Astrocyte (in vitro differentiated cells and primary cell): ENCODE results near the gene APBB2.

Experiments used
- CTCF ChIP-seq: IDR thresholded peaks from 2 replicates; pipeline ENCODE4 v1.5.1; 2011; ENCODE audit warnings: low read depth, mild to moderate bottlenecking, inconsistent platforms, low read length, moderate library complexity; ENCODE audit not compliant: insufficient read depth
- EZH2 ChIP-seq: IDR thresholded peaks from 2 replicates; pipeline ENCODE4 v1.6.1; 2012; ENCODE audit warnings: mild to moderate bottlenecking, low read length, inconsistent platforms; ENCODE audit not compliant: insufficient read depth

GRCh38 chr4:40957281-40957680 is 257.1 kb downstream of the APBB2 start:
- TF ChIP-seq EZH2: no peak
- TF ChIP-seq CTCF: no peak
